Panc1 (cell line): ENCODE results near the gene CLEC16A. TPM values are rescaled to one million over a fixed set of nuclear protein-coding genes. Genes with fewer than 3 reads are reported as not detected.

Experiments
- ATAC-seq: fragments of 200-7000 bp; cut with Tn5 transposase; 2 replicates; pipeline ENCODE4 v1.9.1; 2020; ENCODE audit warnings: mild to moderate bottlenecking, moderate library complexity
- BruUV-seq: library from RNA; stranded (reverse); fragments of 400-500 nt; replicated peaks from 2 replicates; lab custom pipeline; 2021; lab: Mats Ljungman, UMichigan
- CTCF ChIA-PET: fragments of 300-600 bp; sonication (Branson Sonifier 250); formaldehyde crosslinking; loops from one replicate; lab custom pipeline; 2022; ENCODE audit warnings: antibody characterized with exemption; lab: Charles Lee
- POLR2A ChIA-PET: fragments of 300-600 bp; sonication (Branson Sonifier 250); formaldehyde crosslinking; loops from one replicate; lab custom pipeline; 2022; ENCODE audit warnings: antibody characterized with exemption; lab: Charles Lee
- DNase-seq: peaks from one replicate; pipeline ENCODE4 v3.0.0-alpha.2; 2010; ENCODE audit warnings: low read depth, low spot score
- H3K27ac ChIP-seq: 2 replicates; pipeline ENCODE4 v1.5.1; 2011; ENCODE audit warnings: mild to moderate bottlenecking, low read length, inconsistent platforms
- H3K27me3 ChIP-seq: fragments of 200-500 bp; sonication (Bioruptor generic); 2 replicates; pipeline ENCODE4 v1.6.0; 2014; ENCODE audit warnings: low read length, inconsistent platforms; ENCODE audit not compliant: control insufficient read depth, insufficient read depth
- H3K36me3 ChIP-seq: fragments of 200-500 bp; sonication (Bioruptor generic); 2 replicates; pipeline ENCODE4 v1.5.1; 2014; ENCODE audit warnings: inconsistent platforms, mild to moderate bottlenecking, low read length, moderate library complexity; ENCODE audit not compliant: control insufficient read depth, insufficient read depth
- H3K4me1 ChIP-seq: 2 replicates; pipeline ENCODE4 v1.5.1; 2011; ENCODE audit warnings: inconsistent platforms, mild to moderate bottlenecking, low read length, moderate library complexity; ENCODE audit not compliant: control insufficient read depth, insufficient read depth
- H3K4me3 ChIP-seq, 2 experiments: 2 replicates each; pipeline ENCODE4 v1.5.1; 2011 to 2012; ENCODE audit warnings: low read depth in 2 of 2, low read length in 2 of 2, mild to moderate bottlenecking in 2 of 2, inconsistent platforms in 1 of 2, moderate library complexity in 1 of 2
- H3K9me3 ChIP-seq: fragments of 200-500 bp; sonication (Bioruptor generic); 2 replicates; pipeline ENCODE4 v1.5.1; 2014; ENCODE audit warnings: low read depth, mild to moderate bottlenecking, inconsistent platforms, low read length, moderate library complexity; ENCODE audit not compliant: control insufficient read depth, insufficient read depth
- POLR2AphosphoS5 ChIP-seq: IDR thresholded peaks from 2 replicates; pipeline ENCODE4 v1.6.1; 2012; ENCODE audit warnings: mild to moderate bottlenecking, low read depth, low read length, moderate library complexity
- SIN3A ChIP-seq: IDR thresholded peaks from 2 replicates; pipeline ENCODE4 v1.6.1; 2012; ENCODE audit warnings: low read depth, mild to moderate bottlenecking, low read length, moderate library complexity, borderline replicate concordance; ENCODE audit not compliant: insufficient read depth
- TCF7L2 ChIP-seq: IDR thresholded peaks from 2 replicates; pipeline ENCODE4 v1.6.1; 2011; ENCODE audit warnings: mild to moderate bottlenecking, low read depth, low read length, inconsistent platforms
- in situ Hi-C: cut with HindIII; loops from 2 replicates; pipeline ENCODE4 v1.10.0; 2016; ENCODE audit warnings: low sequenced_read_pairs, low pct_unique_long_range_greater_than_20kb
- intact Hi-C: fragments of 100-400 bp; cut with micrococcal nuclease; formaldehyde crosslinking; loops from one replicate; pipeline ENCODE4 v1.10.0; 2022; ENCODE audit not compliant: unreplicated experiment
- total RNA-seq: library from RNA; stranded (reverse); gene quantifications from one replicate; pipeline ENCODE4 v1.2.1, GENCODE V29; 2021; ENCODE audit not compliant: unreplicated experiment
- TF ChIP-seq, protein P1 (sequence below), 2 experiments: IDR thresholded peaks; 2 replicates each; pipeline ENCODE4 v1.6.1; 2011 to 2012; ENCODE audit warnings: low read depth in 2 of 2, control low read depth in 1 of 2, low read length in 1 of 2, mild to moderate bottlenecking in 1 of 2, moderate library complexity in 1 of 2; ENCODE audit not compliant: insufficient read depth in 1 of 2
- TF ChIP-seq, protein P2 (sequence below): fragments of 450-650 bp; IDR thresholded peaks from 2 replicates; pipeline ENCODE4 v1.5.1; 2017; ENCODE audit warnings: mild to moderate bottlenecking

The CLEC16A gene
- total RNA-seq, 1 experiment from 2014 or later = 21.0 TPM

DNA sequence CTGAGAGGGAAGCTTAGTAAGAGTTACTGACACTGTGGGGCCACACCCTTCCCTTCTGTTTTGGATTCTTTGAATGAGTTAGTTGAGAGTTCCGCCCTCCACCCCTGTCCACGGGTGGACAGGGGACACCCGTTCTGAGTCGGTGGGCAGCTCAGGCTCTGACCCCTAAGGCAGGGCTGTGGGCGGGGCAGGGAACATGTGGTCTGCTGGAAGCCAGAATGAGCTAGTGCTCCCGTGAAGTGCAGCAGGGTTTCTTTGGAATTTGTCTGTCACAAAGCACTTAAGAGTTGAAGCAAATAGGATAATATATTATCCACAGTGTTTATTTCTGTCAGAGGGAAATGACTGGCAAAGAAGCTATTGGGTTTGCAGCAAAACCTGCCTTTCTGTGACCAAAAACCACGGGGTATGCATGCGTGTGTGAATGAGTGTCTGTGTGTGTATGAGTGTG is 90.1 kb downstream of the CLEC16A start:
- CTCF ChIA-PET = interaction anchor here (0.5 kb wide), 1 partner anchor 81 kb away, joined by 4 read pairs; no protein-coding TSS in a partner anchor
- H3K9me3 ChIP-seq = no peaks in the 10 kb centered on the region
- in situ Hi-C loops = no loop called here
- no peaks in the 10 kb centered on the region; the same call in 1 of the 2 replicates for H3K36me3 ChIP-seq
- no peak overlapping the region for H3K27ac ChIP-seq
- DNase-seq = no peak
- TF ChIP-seq TCF7L2 (no peak), POLR2AphosphoS5 (no peak), SIN3A (no peak)
- TF ChIP-seq, protein P1, sequence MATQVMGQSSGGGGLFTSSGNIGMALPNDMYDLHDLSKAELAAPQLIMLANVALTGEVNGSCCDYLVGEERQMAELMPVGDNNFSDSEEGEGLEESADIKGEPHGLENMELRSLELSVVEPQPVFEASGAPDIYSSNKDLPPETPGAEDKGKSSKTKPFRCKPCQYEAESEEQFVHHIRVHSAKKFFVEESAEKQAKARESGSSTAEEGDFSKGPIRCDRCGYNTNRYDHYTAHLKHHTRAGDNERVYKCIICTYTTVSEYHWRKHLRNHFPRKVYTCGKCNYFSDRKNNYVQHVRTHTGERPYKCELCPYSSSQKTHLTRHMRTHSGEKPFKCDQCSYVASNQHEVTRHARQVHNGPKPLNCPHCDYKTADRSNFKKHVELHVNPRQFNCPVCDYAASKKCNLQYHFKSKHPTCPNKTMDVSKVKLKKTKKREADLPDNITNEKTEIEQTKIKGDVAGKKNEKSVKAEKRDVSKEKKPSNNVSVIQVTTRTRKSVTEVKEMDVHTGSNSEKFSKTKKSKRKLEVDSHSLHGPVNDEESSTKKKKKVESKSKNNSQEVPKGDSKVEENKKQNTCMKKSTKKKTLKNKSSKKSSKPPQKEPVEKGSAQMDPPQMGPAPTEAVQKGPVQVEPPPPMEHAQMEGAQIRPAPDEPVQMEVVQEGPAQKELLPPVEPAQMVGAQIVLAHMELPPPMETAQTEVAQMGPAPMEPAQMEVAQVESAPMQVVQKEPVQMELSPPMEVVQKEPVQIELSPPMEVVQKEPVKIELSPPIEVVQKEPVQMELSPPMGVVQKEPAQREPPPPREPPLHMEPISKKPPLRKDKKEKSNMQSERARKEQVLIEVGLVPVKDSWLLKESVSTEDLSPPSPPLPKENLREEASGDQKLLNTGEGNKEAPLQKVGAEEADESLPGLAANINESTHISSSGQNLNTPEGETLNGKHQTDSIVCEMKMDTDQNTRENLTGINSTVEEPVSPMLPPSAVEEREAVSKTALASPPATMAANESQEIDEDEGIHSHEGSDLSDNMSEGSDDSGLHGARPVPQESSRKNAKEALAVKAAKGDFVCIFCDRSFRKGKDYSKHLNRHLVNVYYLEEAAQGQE (IDR thresholded peaks at IDR 0.05; ENCODE audit: insufficient read depth in 1 of 2, low read depth in 2 of 2, low read length in 1 of 2) = no peak
- TF ChIP-seq, protein P2, sequence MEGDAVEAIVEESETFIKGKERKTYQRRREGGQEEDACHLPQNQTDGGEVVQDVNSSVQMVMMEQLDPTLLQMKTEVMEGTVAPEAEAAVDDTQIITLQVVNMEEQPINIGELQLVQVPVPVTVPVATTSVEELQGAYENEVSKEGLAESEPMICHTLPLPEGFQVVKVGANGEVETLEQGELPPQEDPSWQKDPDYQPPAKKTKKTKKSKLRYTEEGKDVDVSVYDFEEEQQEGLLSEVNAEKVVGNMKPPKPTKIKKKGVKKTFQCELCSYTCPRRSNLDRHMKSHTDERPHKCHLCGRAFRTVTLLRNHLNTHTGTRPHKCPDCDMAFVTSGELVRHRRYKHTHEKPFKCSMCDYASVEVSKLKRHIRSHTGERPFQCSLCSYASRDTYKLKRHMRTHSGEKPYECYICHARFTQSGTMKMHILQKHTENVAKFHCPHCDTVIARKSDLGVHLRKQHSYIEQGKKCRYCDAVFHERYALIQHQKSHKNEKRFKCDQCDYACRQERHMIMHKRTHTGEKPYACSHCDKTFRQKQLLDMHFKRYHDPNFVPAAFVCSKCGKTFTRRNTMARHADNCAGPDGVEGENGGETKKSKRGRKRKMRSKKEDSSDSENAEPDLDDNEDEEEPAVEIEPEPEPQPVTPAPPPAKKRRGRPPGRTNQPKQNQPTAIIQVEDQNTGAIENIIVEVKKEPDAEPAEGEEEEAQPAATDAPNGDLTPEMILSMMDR = no peak
- no TSS peak for BruUV-seq
- no peak overlapping the region for H3K4me3 ChIP-seq
- intact Hi-C loops = no loop called here
- ATAC-seq = no peak
- POLR2A ChIA-PET = no interaction called here
- no peaks in the 10 kb centered on the region for H3K27me3 ChIP-seq
- no peaks in the 10 kb centered on the region for H3K4me1 ChIP-seq

DNA sequence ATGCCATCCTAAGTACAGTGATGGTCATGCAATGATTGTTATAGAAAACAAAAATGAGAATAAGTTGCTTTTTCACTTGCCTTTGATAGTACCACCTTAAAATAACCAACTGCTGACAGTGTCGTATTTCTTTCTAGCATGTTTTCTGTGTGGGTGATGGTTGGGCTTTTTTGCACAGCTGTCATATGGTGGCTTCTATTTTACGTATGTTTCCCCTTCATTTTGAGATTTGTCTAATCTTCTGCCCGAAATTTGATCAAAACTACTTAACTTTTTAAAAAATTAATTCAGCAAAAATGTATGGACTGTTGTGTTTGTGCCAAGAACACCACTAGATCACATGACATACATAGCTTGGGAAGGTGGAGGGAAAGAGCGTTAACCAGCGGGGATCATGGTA is 90.7 kb downstream of the CLEC16A start:
- no TSS peak for BruUV-seq
- ATAC-seq (no peak), DNase-seq (no peak)
- ChIA-PET CTCF (no interaction called here), POLR2A (no interaction called here)
- Histone ChIP-seq H3K36me3 (no peaks in the 10 kb centered on the region; the same call in 1 of the 2 replicates), H3K27ac (no peak overlapping the region), H3K4me3 (no peak overlapping the region), H3K27me3 (no peaks in the 10 kb centered on the region), H3K9me3 (no peaks in the 10 kb centered on the region), H3K4me1 (no peaks in the 10 kb centered on the region)
- intact Hi-C loops (no loop called here), in situ Hi-C loops (no loop called here)
- no peak for TF ChIP-seq POLR2AphosphoS5
- TF ChIP-seq SIN3A = no peak

DNA sequence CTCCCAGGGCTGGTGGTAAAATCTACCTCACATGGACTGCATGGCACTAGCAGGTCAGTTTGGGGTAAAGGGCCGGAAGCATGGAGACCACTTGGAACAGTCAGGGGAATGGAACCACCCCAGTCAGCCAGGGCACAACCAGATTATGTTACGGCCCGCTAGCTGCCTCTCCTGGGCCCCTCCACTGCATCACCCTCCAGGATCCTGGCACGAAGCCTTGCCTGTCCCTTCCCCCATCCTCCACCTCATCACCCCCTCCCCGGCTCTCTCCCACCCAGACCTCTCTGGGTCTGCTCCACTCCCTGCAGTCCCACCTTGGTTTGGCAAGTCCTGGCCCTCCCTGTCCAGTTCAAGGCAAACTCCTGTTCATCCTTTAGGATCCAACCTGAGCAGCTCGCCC is 91.7 kb downstream of the CLEC16A start:
- intact Hi-C loops (no loop called here), in situ Hi-C loops (no loop called here)
- Histone ChIP-seq H3K4me3 (no peak overlapping the region), H3K36me3 (no peaks in the 10 kb centered on the region; the same call in 1 of the 2 replicates), H3K27me3 (no peaks in the 10 kb centered on the region), H3K27ac (no peak overlapping the region), H3K4me1 (no peaks in the 10 kb centered on the region), H3K9me3 (no peaks in the 10 kb centered on the region)
- ChIA-PET POLR2A (interaction anchor here (0.8 kb wide), 1 partner anchor 16 kb away, joined by 5 read pairs; no protein-coding TSS in a partner anchor), CTCF (no interaction called here)
- TF ChIP-seq TCF7L2 (no peak), SIN3A (no peak), POLR2AphosphoS5 (no peak)
- TF ChIP-seq, protein P2 = no peak
- TF ChIP-seq, protein P1 (IDR thresholded peaks at IDR 0.05; ENCODE audit: insufficient read depth in 1 of 2, low read depth in 2 of 2, low read length in 1 of 2) = no peak
- no TSS peak for BruUV-seq
- DNase-seq = no peak
- no peak for ATAC-seq
